ENCODE data around the gene DCHS1. TPM values are rescaled to one million over a fixed set of nuclear protein-coding genes. Genes with fewer than 3 reads are reported as not detected.

Gene DCHS1
- total and polyA plus RNA-seq, 10 donors, result 1.9 to 58.8 (median 36.3) TPM

DNA sequence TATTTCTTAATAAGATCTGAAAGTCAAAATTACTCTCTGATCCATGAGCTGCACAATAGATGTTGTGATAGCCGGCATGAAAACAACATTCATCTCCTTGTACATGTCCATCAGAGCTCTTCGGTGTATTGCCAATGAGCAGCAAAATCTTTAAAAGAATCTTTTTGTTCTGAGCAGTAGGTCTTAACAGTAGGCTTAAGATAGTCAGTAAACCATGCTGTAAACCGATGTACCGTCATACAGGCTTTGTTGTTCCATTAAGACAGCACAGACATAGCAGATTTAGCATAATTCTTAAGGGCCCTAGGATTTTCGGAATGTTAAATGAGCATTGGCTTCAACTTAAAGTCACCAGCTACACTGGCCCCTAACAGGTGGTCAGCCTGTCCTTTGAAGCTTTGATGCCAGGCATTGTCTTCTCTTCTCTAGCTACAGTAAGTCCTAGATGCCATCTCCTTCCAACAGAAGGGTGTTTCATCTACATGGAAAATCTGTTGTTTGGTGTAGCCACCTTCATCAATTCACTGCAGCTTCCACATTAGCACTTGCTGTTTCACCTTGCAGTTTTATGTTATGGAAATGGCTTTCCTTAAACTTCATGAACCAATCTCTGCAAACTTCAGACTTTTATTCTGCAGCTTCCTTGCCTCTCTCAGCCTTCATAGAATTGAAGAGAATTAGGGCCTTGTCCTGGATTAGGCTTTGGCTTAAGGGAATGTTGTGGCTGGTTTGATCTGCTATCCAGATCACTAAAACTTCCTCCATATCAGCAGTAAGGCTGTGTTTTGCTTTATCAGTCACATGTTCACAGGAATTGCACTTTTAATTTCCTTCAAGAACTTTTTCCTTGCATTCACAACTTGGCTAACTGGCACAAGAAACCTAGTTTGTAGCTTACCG is 80.5 kb downstream of the DCHS1 start:
- Histone ChIP-seq H3K27ac (no peak overlapping the region), H3K4me1 (peaks cover 10 to 26% (median 13%) of the 10 kb centered on the region in 6 donors), H3K36me3 (peaks cover 0 to 13% (median 0%) of the 10 kb centered on the region in 6 donors), H3K9me3 (no peaks in the 10 kb centered on the region), H3K27me3 (replicated peaks in 1 of 7) (no peaks in the 10 kb centered on the region), H3K4me3 (no peak overlapping the region)
- intact Hi-C loops (cut with DNase I; ENCODE audit: low total_unique reads), result no loop called here
- TF ChIP-seq POLR2A (IDR thresholded peaks at IDR 0.05), result no peak
- no peak for TF ChIP-seq CTCF (IDR thresholded peaks at IDR 0.05 in 8 of 11, conservative IDR thresholded peaks at IDR 0.05 in 3 of 11)
- no peak for TF ChIP-seq POLR2AphosphoS5 (IDR thresholded peaks at IDR 0.05)
- 86 to 93% (median 90%) methylated on average over 6 of the region's 6 CpGs for WGBS, 5 donors
- DNase-seq, result no peak

- intact Hi-C loops (cut with DNase I; ENCODE audit: low total_unique reads), result no loop called here
- no peak for TF ChIP-seq POLR2A (IDR thresholded peaks at IDR 0.05)
- no peak for TF ChIP-seq CTCF (IDR thresholded peaks at IDR 0.05 in 8 of 11, conservative IDR thresholded peaks at IDR 0.05 in 3 of 11)
- no peak for TF ChIP-seq POLR2AphosphoS5 (IDR thresholded peaks at IDR 0.05)
- Histone ChIP-seq H3K27me3 (replicated peaks in 1 of 7) (no peaks in the 10 kb centered on the region), H3K27ac (no peak overlapping the region), H3K4me1 (peaks cover 5 to 25% (median 14%) of the 10 kb centered on the region in 6 donors), H3K9me3 (no peaks in the 10 kb centered on the region), H3K36me3 (peaks cover 0 to 14% (median 0%) of the 10 kb centered on the region in 6 donors), H3K4me3 (no peak overlapping the region)
- no peak for DNase-seq
- WGBS, 5 donors, result 88 to 100% (median 89%) methylated on average over 2 of the region's 2 CpGs
These were observed 83.4 kb downstream of the DCHS1 start for GRCh38 chr11:6572215-6572614.

DNA sequence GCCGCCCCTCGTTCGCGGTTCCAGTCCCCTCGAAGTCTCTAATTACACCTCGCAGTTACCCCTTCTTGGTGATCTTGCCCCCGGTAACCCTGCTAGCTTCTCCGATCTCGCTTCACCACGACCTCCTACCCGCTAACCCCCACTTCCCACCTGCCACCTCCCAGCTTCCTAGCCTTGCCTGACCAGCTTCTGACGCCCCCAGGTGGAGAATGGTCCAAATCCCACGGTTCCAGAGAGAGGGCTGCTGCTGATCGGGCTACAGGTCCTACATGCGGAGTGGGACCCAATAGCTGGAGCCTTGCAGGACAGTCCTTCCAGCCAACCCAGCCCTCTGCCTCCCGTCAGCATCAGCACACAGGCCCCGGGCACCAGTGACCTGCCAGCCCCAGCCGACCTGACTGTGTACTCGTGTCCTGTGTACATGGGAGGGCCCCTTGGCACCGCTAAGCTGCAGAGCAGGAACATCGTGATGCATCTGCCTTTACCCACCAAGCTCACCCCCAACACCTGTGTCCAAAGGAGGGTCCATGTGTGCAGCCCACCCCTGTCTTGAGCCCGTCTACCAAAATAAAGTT is 84.1 kb downstream of the DCHS1 start:
- H3K36me3 ChIP-seq, result peaks cover 0 to 18% (median 0%) of the 10 kb centered on the region in 6 donors
- H3K9me3 ChIP-seq, result no peaks in the 10 kb centered on the region
- no peak overlapping the region for H3K27ac ChIP-seq
- intact Hi-C loops (cut with DNase I; ENCODE audit: low total_unique reads), result no loop called here
- no peak overlapping the region for H3K4me3 ChIP-seq
- WGBS, 5 donors, result 70 to 96% (median 87%) methylated on average over 17 to 22 of the region's 22 CpGs
- no peaks in the 10 kb centered on the region for H3K27me3 ChIP-seq (replicated peaks in 1 of 7)
- TF ChIP-seq CTCF (IDR thresholded peaks at IDR 0.05 in 8 of 11, conservative IDR thresholded peaks at IDR 0.05 in 3 of 11) (no peak), POLR2A (IDR thresholded peaks at IDR 0.05) (no peak), POLR2AphosphoS5 (IDR thresholded peaks at IDR 0.05) (no peak)
- no peak for DNase-seq
- H3K4me1 ChIP-seq, result peaks cover 0 to 18% (median 9%) of the 10 kb centered on the region in 6 donors

Other genes starting within 250 kb of the DCHS1 start
- 10 to 100 TPM; 23.5 to 42.4 (median 27.3) TPM for gene APBB1, start 236.7 kb downstream of the DCHS1 start, total RNA-seq
- 10 to 100 TPM; 18.6 to 25.9 (median 22.2) TPM for gene APBB1, start 236.7 kb downstream of the DCHS1 start, polyA plus RNA-seq
- gene HPX, start 214.8 kb downstream of the DCHS1 start, total RNA-seq, result 1 to 10 TPM in 6 of 7 donors, not detected in 1; 1.0 to 3.8 (median 2.8) TPM
- gene HPX, start 214.8 kb downstream of the DCHS1 start, polyA plus RNA-seq, result 1 to 10 TPM in 1 of 3 donors, under 1 TPM in 2; 0.65 to 1.4 (median 0.83) TPM
- gene TRIM3, start 181.9 kb downstream of the DCHS1 start, total RNA-seq, result 10 to 100 TPM; 11.3 to 27.6 (median 19.9) TPM
- gene TRIM3, start 181.9 kb downstream of the DCHS1 start, polyA plus RNA-seq, result 1 to 10 TPM; 6.3 to 8.1 (median 6.8) TPM
- gene ARFIP2, start 174.5 kb downstream of the DCHS1 start, total RNA-seq, result 10 to 100 TPM; 29.8 to 72.7 (median 37.1) TPM
- 10 to 100 TPM; 23.4 to 36.5 (median 35.8) TPM for gene ARFIP2, start 174.5 kb downstream of the DCHS1 start, polyA plus RNA-seq
- 10 to 100 TPM; 32.7 to 71.3 (median 46.9) TPM for gene TIMM10B, start 174.3 kb downstream of the DCHS1 start, total RNA-seq
- gene TIMM10B, start 174.3 kb downstream of the DCHS1 start, polyA plus RNA-seq, result 10 to 100 TPM; 10.7 to 33.8 (median 19.8) TPM
- 10 to 100 TPM; 19.0 to 40.7 (median 27.6) TPM for gene DNHD1, start 158.5 kb downstream of the DCHS1 start, total RNA-seq
- gene DNHD1, start 158.5 kb downstream of the DCHS1 start, polyA plus RNA-seq, result 10 to 100 TPM in 2 of 3 donors, 1 to 10 TPM in 1; 6.0 to 17.0 (median 15.1) TPM
- 10 to 100 TPM; 17.0 to 26.0 (median 22.7) TPM for gene RRP8, start 52.2 kb downstream of the DCHS1 start, total RNA-seq
- gene RRP8, start 52.2 kb downstream of the DCHS1 start, polyA plus RNA-seq, result 10 to 100 TPM; 23.7 to 28.4 (median 26.5) TPM
- 100 to 1,000 TPM; 122 to 194 (median 141) TPM for gene ILK, start 52.0 kb downstream of the DCHS1 start, total RNA-seq
- gene ILK, start 52.0 kb downstream of the DCHS1 start, polyA plus RNA-seq, result 100 to 1,000 TPM in 1 of 3 donors, 10 to 100 TPM in 2; 71.4 to 108 (median 76.5) TPM
- 100 to 1,000 TPM; 133 to 159 (median 148) TPM for gene TAF10, start 43.6 kb downstream of the DCHS1 start, total RNA-seq
- gene TAF10, start 43.6 kb downstream of the DCHS1 start, polyA plus RNA-seq, result 100 to 1,000 TPM; 103 to 151 (median 140) TPM
- 100 to 1,000 TPM; 159 to 306 (median 232) TPM for gene TPP1, start 36.4 kb downstream of the DCHS1 start, total RNA-seq
- gene TPP1, start 36.4 kb downstream of the DCHS1 start, polyA plus RNA-seq, result 10 to 100 TPM; 54.9 to 61.6 (median 60.6) TPM
- 10 to 100 TPM; 31.1 to 74.7 (median 41.1) TPM for gene MRPL17, start 27.5 kb upstream of the DCHS1 start, total RNA-seq
- gene MRPL17, start 27.5 kb upstream of the DCHS1 start, polyA plus RNA-seq, result 10 to 100 TPM; 41.7 to 70.2 (median 52.9) TPM
- under 1 TPM in 5 of 7 donors, not detected in 2; 0.15 to 0.34 (median 0.20) TPM for gene OR2AG2, start 116.2 kb upstream of the DCHS1 start, total RNA-seq
- gene OR2AG2, start 116.2 kb upstream of the DCHS1 start, polyA plus RNA-seq, result under 1 TPM in 1 of 3 donors, not detected in 2; 0.03 TPM
- under 1 TPM in 2 of 7 donors, not detected in 5; 0.20 to 0.26 TPM for gene OR2AG1, start 127.2 kb upstream of the DCHS1 start, total RNA-seq
- gene OR2AG1, start 127.2 kb upstream of the DCHS1 start, polyA plus RNA-seq, result not detected
- gene OR6A2, start 143.9 kb upstream of the DCHS1 start, total RNA-seq, result under 1 TPM; 0.07 to 0.85 (median 0.39) TPM
- gene OR6A2, start 143.9 kb upstream of the DCHS1 start, polyA plus RNA-seq, result not detected
- gene OR10A5, start 189.9 kb upstream of the DCHS1 start, total RNA-seq, result not detected
- gene OR10A5, start 189.9 kb upstream of the DCHS1 start, polyA plus RNA-seq, result not detected
- not detected for gene OR10A2, start 207.2 kb upstream of the DCHS1 start, total RNA-seq
- not detected for gene OR10A2, start 207.2 kb upstream of the DCHS1 start, polyA plus RNA-seq
- not detected for gene OR10A4, start 220.8 kb upstream of the DCHS1 start, total RNA-seq
- not detected for gene OR10A4, start 220.8 kb upstream of the DCHS1 start, polyA plus RNA-seq
- under 1 TPM in 4 of 7 donors, not detected in 3; 0.43 to 0.94 (median 0.58) TPM for gene OR2D2, start 236.7 kb upstream of the DCHS1 start, total RNA-seq
- not detected for gene OR2D2, start 236.7 kb upstream of the DCHS1 start, polyA plus RNA-seq

Measured in spleen (tissue), 11 donors.